ENCODE measurements around the gene CSTF3.

CSTF3 gene

DNA sequence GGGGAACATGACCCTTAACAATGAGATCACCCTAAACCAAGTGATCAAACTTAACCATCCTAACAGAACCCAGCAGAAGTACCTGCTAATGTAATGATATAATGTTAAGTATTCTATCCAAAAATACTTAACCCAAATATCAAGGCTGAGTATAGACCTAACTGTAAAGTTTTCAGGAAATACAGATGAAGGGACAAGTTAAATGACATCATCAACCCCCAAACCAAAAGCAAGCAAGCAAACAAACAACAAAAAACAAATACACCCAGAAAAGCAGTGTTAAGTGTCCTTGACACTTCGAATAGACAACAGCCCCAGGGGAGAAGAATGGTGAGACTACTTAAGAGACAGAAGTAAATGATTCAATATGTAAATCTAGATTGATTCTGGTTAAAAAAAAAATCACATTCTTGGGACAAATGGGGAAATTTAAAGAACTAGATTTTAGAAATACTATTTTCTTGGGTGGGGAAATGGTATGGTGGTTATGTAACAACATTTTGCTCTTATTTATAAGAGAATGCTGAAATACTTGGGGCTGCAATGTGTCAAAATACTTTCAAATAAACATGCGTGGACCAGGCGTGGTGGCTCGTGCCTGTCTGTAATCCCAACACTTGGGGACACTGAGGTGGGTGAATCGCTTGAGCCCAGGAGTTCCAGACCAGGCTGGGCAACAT lies 2.5 kb downstream of the CSTF3 start:
- Histone ChIP-seq H3K4me1 (ENCODE audit: control insufficient read depth, insufficient read depth, low read length) (peaks cover 26% of the 10 kb centered on the region), H3K36me3 (ENCODE audit: insufficient read depth, low read length) (peaks cover 2% of the 10 kb centered on the region), H3K4me2 (ENCODE audit: low read length) (peak overlapping the region; percentile 45), H3K27me3 (ENCODE audit: control insufficient read depth, insufficient read depth, low read length) (no peaks in the 10 kb centered on the region), H3K9ac (ENCODE audit: low read depth, low read length) (no peak overlapping the region), H3K4me3 (ENCODE audit: low read length) (peak overlapping the region; percentile 89), H3K9me3 (replicated peaks; ENCODE audit: low read length) (no peaks in the 10 kb centered on the region)

DNA sequence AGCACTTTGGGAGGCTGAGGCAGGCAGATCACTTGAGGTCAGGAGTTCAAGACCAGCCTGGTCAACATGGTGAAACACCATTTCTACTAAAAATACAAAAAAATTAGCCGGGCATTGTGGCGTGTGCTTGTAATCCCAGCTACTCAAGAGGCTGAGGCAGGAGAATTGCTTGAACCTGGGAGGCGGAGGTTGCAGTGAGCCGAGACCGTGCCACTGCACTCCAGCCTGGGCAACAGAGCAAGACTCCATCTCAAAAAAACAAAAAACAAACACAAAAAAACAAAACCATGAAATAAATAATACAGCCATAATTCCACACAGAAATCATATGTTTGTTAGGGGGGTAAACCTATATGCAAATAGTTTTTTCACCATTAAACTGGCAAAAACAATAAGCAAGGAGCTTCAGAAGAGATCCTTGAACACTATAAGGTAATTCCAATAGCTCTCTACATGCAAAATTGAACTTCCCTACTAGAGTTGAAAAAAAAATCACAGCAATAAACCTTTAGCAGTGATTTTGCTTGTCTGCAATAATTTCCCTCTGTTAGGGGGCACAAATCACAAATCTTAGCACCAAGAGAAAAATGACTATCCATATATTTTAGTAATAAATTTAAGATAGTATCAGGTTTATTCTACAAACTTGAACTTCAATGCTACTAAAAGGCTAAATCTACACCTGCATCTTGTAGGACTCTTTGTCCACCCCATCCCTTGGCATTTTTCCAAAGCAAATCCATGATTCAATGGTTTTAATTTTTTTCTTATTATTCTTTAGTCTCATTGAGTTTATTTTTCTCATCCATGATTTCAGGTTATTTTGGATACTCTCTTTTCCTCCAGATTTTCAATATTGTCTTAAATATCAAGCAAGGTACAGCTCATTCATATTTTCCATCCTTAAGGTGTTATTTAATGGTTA lies 3.9 kb downstream of the CSTF3 start:
- Histone ChIP-seq H3K4me1 (ENCODE audit: control insufficient read depth, insufficient read depth, low read length) (peaks cover 28% of the 10 kb centered on the region), H3K4me3 (ENCODE audit: low read length) (no peak overlapping the region), H3K9me3 (replicated peaks; ENCODE audit: low read length) (no peaks in the 10 kb centered on the region), H3K4me2 (ENCODE audit: low read length) (peak overlapping the region; percentile 45), H3K9ac (ENCODE audit: low read depth, low read length) (no peak overlapping the region), H3K36me3 (ENCODE audit: insufficient read depth, low read length) (peaks cover 3% of the 10 kb centered on the region), H3K27me3 (ENCODE audit: control insufficient read depth, insufficient read depth, low read length) (no peaks in the 10 kb centered on the region)

DNA sequence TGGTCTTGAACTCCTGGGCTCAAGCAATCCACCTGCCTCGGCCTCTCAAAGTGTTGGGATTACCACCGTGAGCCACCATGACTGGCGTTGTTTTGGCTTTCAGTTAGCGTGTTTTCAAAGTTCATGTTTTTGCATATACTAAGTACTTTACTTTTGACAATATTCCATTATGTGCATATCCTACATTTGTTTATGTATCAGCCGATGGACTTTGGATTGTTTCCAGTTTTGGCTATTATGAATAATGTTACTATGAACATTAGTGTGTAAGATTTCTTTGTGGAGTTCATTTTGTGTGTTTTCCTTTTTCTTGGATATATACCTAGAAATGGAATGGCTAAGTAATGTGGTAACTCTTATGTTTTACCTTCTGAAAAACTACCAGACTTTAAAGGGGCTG lies 9.9 kb downstream of the CSTF3 start:
- H3K36me3 ChIP-seq (ENCODE audit: insufficient read depth, low read length): peaks cover 5% of the 10 kb centered on the region

DNA sequence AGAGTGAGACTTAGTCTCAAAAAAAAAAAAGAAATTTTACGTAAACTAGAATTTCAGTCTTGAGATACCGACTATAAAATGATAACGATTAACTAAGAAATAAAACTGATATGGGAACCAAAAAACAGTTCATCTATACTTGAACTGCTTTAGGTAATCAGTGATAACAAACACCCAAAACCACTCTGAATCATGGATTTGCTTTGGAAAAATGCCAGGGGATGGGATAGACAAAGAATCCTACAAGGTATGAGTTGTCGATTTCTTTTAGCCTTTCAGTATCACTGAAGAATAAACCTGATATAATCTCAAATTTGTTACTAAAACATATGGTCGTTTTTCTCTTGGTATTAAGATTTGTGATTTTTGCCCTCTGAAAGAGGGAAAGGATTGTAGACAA lies 13.7 kb downstream of the CSTF3 start:
- Histone ChIP-seq H3K27me3 (ENCODE audit: control insufficient read depth, insufficient read depth, low read length) (no peaks in the 10 kb centered on the region), H3K4me1 (ENCODE audit: control insufficient read depth, insufficient read depth, low read length) (peaks cover 13% of the 10 kb centered on the region), H3K36me3 (ENCODE audit: insufficient read depth, low read length) (peaks cover 5% of the 10 kb centered on the region), H3K9me3 (replicated peaks; ENCODE audit: low read length) (no peaks in the 10 kb centered on the region), H3K9ac (ENCODE audit: low read depth, low read length) (no peak overlapping the region), H3K4me3 (ENCODE audit: low read length) (no peak overlapping the region), H3K4me2 (ENCODE audit: low read length) (no peak overlapping the region)

More for the DNA sequence above, 9.9 kb downstream of the CSTF3 start:
- no peaks in the 10 kb centered on the region for H3K9me3 ChIP-seq (replicated peaks; ENCODE audit: low read length)
- no peak overlapping the region for H3K4me3 ChIP-seq (ENCODE audit: low read length)
- no peaks in the 10 kb centered on the region for H3K27me3 ChIP-seq (ENCODE audit: control insufficient read depth, insufficient read depth, low read length)
- H3K9ac ChIP-seq (ENCODE audit: low read depth, low read length): no peak overlapping the region
- H3K4me1 ChIP-seq (ENCODE audit: control insufficient read depth, insufficient read depth, low read length): peaks cover 14% of the 10 kb centered on the region
- no peak overlapping the region for H3K4me2 ChIP-seq (ENCODE audit: low read length)

DNA sequence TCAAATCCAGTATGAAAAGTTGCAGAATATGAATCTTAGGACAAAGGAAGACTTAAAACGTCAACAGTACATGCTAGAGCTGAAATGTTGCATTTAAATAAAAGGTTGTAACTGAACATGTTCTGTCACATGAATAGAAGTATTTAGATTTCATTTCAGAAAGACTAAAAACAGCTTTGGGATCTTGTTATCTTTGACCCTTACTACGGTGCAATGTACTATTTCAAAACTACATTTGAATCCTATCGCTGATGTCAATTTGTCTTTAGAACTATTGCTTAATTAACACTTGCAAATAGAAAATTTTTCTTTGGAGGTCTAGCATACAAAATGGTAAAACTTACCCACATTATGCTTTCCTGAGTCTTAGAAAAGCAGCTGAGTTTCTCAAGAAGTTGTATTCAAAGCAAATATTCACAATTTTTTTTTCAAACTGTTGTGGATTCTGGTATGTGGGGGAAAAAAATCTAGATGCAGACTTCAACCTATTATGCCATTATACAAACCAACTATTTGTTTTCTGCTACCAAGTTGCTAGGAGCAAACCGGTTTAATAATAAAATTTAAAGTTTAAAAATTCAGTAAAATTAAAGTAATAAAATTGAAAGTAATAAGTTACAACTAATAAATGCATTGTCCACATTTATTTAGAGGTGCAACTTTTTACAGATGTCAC lies 25.4 kb downstream of the CSTF3 start:
- no peak overlapping the region for H3K9ac ChIP-seq (ENCODE audit: low read depth, low read length)
- no peaks in the 10 kb centered on the region for H3K27me3 ChIP-seq (ENCODE audit: control insufficient read depth, insufficient read depth, low read length)
- peaks cover 43% of the 10 kb centered on the region for H3K36me3 ChIP-seq (ENCODE audit: insufficient read depth, low read length)
- H3K4me2 ChIP-seq (ENCODE audit: low read length): no peak overlapping the region
- H3K9me3 ChIP-seq (replicated peaks; ENCODE audit: low read length): no peaks in the 10 kb centered on the region
- H3K4me1 ChIP-seq (ENCODE audit: control insufficient read depth, insufficient read depth, low read length): peaks cover 21% of the 10 kb centered on the region
- H3K4me3 ChIP-seq (ENCODE audit: low read length): no peak overlapping the region

DNA sequence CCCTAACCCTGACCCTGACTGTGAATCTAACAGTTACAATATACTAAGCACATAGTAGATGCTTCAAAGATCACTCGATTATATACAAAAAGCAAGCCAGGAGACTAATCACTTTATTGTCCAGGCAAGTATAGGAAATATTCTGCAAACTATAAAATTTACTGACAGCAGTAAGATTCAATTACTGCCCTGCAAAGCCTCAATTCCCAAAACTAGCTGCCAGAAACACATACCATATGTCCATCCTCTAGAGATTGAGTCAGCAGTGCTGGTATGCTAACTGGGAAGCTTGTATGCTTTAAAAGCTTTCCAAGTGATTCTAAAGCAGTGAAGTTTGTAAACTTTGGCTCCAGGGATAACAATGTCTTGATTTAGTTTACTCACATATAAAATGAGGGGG lies 26.1 kb downstream of the CSTF3 start:
- no peaks in the 10 kb centered on the region for H3K27me3 ChIP-seq (ENCODE audit: control insufficient read depth, insufficient read depth, low read length)
- no peak overlapping the region for H3K4me3 ChIP-seq (ENCODE audit: low read length)
- no peaks in the 10 kb centered on the region for H3K9me3 ChIP-seq (replicated peaks; ENCODE audit: low read length)
- H3K9ac ChIP-seq (ENCODE audit: low read depth, low read length): no peak overlapping the region
- peaks cover 36% of the 10 kb centered on the region for H3K36me3 ChIP-seq (ENCODE audit: insufficient read depth, low read length)
- H3K4me1 ChIP-seq (ENCODE audit: control insufficient read depth, insufficient read depth, low read length): peaks cover 21% of the 10 kb centered on the region
- peak overlapping the region; percentile 26 for H3K4me2 ChIP-seq (ENCODE audit: low read length)

DNA sequence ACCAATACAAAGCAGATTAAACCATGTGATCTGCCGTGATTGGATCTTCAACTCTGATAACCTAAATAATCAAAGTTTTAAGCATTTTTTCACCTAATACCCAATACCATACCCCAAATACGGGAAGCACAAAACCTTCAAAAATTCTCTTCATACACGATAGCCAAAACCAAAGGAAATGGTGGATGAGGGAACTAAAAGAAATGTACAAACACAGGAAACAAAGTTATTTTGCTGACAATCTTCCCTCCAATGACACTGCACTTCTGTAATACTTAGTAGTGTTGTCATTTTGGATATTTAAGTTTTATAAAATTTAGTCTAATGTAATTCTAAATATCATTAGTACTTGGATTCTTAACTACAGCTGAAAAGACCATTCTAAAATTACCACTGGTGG lies 27.0 kb downstream of the CSTF3 start:
- Histone ChIP-seq H3K9me3 (replicated peaks; ENCODE audit: low read length) (no peaks in the 10 kb centered on the region), H3K4me3 (ENCODE audit: low read length) (no peak overlapping the region), H3K27me3 (ENCODE audit: control insufficient read depth, insufficient read depth, low read length) (no peaks in the 10 kb centered on the region), H3K4me2 (ENCODE audit: low read length) (no peak overlapping the region), H3K4me1 (ENCODE audit: control insufficient read depth, insufficient read depth, low read length) (peaks cover 21% of the 10 kb centered on the region), H3K9ac (ENCODE audit: low read depth, low read length) (no peak overlapping the region), H3K36me3 (ENCODE audit: insufficient read depth, low read length) (peaks cover 36% of the 10 kb centered on the region)

DNA sequence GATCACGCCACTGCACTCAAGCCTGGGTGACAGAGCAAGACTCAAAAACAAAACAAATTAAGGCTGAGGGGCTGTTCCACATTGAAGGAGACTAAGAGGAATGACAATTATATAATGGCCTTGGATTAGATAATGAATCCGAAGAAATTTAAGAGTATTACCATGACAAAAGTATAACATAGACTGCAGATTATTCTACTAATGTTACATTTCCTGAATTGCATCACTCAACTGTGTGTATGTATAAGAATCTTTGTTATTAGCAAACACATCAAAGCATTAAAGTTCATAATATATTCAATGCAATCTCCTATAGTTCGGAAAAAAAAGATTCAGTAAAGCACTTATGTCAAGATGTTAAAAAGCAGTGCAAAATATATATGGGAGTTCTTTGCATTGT lies 27.5 kb downstream of the CSTF3 start:
- no peaks in the 10 kb centered on the region for H3K27me3 ChIP-seq (ENCODE audit: control insufficient read depth, insufficient read depth, low read length)
- H3K36me3 ChIP-seq (ENCODE audit: insufficient read depth, low read length): peaks cover 31% of the 10 kb centered on the region
- no peak overlapping the region for H3K4me2 ChIP-seq (ENCODE audit: low read length)
- H3K9ac ChIP-seq (ENCODE audit: low read depth, low read length): no peak overlapping the region
- H3K4me3 ChIP-seq (ENCODE audit: low read length): no peak overlapping the region
- no peaks in the 10 kb centered on the region for H3K9me3 ChIP-seq (replicated peaks; ENCODE audit: low read length)
- peaks cover 19% of the 10 kb centered on the region for H3K4me1 ChIP-seq (ENCODE audit: control insufficient read depth, insufficient read depth, low read length)

DNA sequence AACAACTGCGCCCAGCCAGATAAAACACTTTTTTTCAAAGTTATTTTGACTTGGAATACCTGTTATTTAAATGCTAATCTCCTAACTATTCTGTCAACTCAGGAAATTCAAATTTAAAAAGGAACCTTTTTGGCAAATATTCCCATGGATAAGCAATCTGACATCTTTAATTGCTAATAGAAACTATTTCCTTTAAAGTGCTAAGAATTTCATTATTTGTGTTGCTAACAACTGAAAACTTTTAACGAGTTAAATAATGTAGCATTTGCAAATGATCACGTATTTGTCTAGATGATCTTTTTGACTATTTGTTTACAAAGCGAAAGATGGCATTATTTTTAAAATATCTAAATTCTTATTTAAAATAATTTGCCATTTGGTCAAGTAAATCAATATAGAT lies 28.8 kb downstream of the CSTF3 start:
- peaks cover 18% of the 10 kb centered on the region for H3K4me1 ChIP-seq (ENCODE audit: control insufficient read depth, insufficient read depth, low read length)
- H3K4me2 ChIP-seq (ENCODE audit: low read length): no peak overlapping the region
- no peak overlapping the region for H3K9ac ChIP-seq (ENCODE audit: low read depth, low read length)
- H3K4me3 ChIP-seq (ENCODE audit: low read length): no peak overlapping the region
- no peaks in the 10 kb centered on the region for H3K9me3 ChIP-seq (replicated peaks; ENCODE audit: low read length)
- H3K27me3 ChIP-seq (ENCODE audit: control insufficient read depth, insufficient read depth, low read length): no peaks in the 10 kb centered on the region
- H3K36me3 ChIP-seq (ENCODE audit: insufficient read depth, low read length): peaks cover 22% of the 10 kb centered on the region

DNA sequence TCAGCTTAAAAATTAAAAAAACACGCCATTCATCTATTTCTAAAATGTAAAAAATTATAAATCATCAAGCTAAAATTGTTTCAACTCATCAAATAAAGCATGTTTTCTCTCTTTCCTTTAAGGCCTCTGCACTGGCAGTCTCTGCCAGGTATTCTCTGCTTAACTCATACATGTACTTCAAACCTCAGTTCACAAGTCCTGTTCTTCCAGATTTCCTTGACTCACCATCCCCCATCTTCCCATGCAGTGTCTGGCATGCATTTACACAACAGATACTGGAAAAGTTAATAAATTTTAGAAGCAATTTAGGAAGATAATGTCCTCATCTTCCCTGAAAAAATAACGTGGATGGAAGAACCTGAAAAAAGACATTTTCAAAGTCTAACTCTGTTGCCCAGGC lies 32.5 kb downstream of the CSTF3 start:
- Histone ChIP-seq H3K4me1 (ENCODE audit: control insufficient read depth, insufficient read depth, low read length) (no peaks in the 10 kb centered on the region), H3K9me3 (replicated peaks; ENCODE audit: low read length) (no peaks in the 10 kb centered on the region)

DNA sequence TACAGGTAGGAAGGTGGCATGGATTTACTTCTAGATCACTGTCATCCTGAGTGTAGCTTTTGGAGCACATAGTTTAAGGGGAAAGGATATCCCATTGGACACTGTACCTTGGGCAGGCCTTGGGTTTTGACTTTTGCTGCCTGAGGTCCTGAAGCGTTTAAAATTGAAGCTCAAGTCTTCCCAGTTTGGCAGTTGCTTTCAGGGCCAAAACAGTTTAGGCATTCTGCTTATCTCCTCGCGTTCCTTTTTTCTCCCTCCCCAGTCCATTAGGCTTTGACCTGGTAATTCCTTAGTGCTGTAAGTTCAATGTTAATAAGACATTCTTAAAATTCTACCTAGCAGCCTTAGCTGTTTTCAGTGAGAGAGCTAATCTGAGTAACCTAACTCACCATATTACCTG lies 35.7 kb downstream of the CSTF3 start:
- no peak overlapping the region for H3K9ac ChIP-seq (ENCODE audit: low read depth, low read length)
- H3K9me3 ChIP-seq (replicated peaks; ENCODE audit: low read length): no peaks in the 10 kb centered on the region
- H3K27me3 ChIP-seq (ENCODE audit: control insufficient read depth, insufficient read depth, low read length): no peaks in the 10 kb centered on the region
- H3K4me1 ChIP-seq (ENCODE audit: control insufficient read depth, insufficient read depth, low read length): no peaks in the 10 kb centered on the region
- peaks cover 9% of the 10 kb centered on the region for H3K36me3 ChIP-seq (ENCODE audit: insufficient read depth, low read length)
- no peak overlapping the region for H3K4me3 ChIP-seq (ENCODE audit: low read length)
- H3K4me2 ChIP-seq (ENCODE audit: low read length): no peak overlapping the region

More for the DNA sequence above, 32.5 kb downstream of the CSTF3 start:
- no peak overlapping the region for H3K4me2 ChIP-seq (ENCODE audit: low read length)
- H3K36me3 ChIP-seq (ENCODE audit: insufficient read depth, low read length): peaks cover 9% of the 10 kb centered on the region
- no peaks in the 10 kb centered on the region for H3K27me3 ChIP-seq (ENCODE audit: control insufficient read depth, insufficient read depth, low read length)
- H3K9ac ChIP-seq (ENCODE audit: low read depth, low read length): no peak overlapping the region
- no peak overlapping the region for H3K4me3 ChIP-seq (ENCODE audit: low read length)

All from skeletal muscle satellite cell (primary cell).